Activated CD8-positive, alpha-beta memory T cell treated with anti-CD3 and anti-CD28 coated beads for 24 hours (primary cell): ENCODE measurements around the gene NF1.
"Not testable (repeated sequence)": the region's sequence is repeated elsewhere in the genome, so short reads cannot be mapped to it uniquely, and the experiment has no call there.

Experiments
- DNase-seq: peaks from one replicate; pipeline ENCODE4 v3.0.0-alpha.2; 2020

The NF1 gene

DNA sequence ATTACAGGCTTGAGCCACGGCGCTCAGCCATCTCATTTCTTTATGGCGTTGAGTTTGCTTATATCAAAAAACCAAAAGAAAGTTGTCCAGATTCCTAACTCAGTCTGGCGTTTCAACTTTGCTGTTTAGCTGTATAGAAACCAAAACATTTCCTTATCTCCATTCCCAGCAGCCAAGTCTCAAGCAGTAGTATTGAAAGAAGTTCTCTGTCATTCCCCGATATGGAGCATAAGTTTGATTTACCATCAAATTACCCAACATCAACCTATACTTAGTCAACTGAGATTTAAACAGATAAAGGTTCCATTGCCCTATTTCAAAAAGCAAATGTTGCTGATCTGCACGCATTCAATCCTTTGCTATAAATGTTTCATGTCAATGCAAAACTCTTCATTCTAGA is 269.2 kb downstream of the NF1 start:
- no peak for DNase-seq

DNA sequence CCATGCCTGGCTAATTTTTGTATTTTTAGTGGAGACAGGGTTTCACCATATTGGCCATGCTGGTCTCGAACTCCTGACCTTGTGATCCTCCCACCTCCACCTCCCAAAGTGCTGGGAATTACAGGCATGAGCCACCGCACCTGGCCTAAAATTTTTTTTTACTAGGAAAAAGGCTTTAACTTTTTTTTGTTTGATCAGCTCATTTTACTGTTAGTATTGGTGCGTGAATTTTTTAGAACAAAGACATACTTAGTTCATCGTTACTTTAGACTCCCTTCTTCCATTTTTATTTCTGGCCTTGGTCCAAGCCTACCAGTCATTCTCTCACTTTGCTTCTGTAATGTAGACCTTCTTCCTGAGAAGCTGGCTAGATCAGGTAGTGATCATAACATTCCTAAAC is 271.3 kb downstream of the NF1 start:
- DNase-seq: no peak

DNA sequence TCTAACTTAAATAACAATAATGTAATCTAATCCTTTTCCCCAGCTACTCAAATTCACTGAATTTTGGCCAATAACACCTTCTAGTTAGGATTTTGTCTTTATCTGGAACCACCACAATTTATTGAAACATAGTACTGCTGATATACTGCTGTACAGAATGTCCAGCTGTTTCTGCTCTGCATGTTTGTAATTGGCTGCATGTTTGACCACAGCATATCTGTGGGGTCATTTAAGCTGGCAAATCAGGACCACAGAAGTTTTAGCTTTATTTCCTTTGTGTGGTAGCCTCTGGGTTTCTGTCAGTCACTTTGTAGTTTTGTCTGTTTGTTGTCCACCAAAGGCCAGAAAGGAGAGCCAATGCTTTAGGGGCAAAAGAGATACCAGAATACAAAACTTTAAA is 274.5 kb downstream of the NF1 start:
- DNase-seq: no peak

- no peak for DNase-seq
Observed at GRCh38 chr17:31371511-31372097, 276.8 kb downstream of the NF1 start.

DNA sequence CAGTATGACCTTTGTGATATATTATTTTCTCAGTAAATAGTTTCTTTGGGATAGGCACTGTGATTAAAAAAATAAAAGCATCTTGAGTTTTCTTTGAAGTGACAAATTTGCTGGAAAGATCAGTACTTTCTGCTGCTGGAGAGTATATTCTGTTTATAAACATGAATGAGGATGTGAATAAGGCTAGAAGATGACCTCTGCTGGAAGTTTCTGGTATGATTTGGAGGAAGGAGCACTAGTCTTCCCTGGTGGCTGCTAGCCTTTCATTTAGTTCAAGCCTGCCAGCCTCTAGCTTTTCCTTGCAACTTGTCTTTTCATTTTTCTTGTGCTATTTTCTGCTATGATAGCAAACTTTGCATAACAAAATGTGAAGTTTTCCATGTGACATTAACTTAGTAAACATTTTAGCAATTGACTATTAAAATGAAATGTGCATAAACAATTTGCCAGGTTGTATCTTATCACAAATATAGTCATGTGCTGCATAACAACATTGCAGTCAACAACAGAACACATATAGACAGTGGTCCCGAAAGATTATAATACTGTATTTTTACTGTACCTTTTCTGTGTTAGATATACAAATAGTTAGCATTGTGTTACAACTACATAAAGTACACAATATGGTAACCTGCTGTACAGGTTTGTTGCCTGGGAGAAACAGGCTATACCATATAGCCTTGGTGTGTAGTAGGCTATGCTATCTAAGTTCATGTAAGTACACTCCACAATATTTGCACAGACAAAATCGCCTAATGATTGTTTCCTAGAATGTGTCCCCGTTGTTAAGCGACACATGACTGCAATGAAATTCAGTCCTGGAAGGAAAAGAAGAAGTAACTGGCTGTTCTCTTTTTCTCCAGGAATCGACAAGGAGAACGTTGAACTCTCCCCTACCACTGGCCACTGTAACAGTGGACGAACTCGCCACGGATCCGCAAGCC is 278.6 kb downstream of the NF1 start:
- no peak for DNase-seq

GRCh38 chr17:31374094-31374447 is 279.3 kb downstream of the NF1 start:
- DNase-seq: no peak

DNA sequence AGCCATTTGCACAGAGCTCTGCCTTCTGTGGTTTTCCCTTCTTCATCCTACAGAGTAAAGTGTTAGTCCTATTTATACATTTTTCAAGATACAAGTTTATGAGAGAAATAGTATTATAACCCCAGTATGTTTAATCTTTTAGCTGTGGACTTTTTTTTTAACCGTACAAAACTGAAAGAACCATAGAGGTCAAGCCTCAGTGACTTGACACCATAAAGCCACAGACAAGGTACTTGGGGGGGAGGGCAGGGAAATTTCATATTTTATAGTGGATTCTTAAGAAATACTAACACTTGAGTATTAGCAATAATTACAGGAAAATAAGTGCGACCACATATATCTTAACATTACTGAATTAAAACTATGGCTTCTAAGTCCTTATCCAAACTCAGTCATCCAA is 279.7 kb downstream of the NF1 start:
- DNase-seq: no peak

GRCh38 chr17:31378638-31379037 is 283.9 kb downstream of the NF1 start:
- DNase-seq: no peak

DNA sequence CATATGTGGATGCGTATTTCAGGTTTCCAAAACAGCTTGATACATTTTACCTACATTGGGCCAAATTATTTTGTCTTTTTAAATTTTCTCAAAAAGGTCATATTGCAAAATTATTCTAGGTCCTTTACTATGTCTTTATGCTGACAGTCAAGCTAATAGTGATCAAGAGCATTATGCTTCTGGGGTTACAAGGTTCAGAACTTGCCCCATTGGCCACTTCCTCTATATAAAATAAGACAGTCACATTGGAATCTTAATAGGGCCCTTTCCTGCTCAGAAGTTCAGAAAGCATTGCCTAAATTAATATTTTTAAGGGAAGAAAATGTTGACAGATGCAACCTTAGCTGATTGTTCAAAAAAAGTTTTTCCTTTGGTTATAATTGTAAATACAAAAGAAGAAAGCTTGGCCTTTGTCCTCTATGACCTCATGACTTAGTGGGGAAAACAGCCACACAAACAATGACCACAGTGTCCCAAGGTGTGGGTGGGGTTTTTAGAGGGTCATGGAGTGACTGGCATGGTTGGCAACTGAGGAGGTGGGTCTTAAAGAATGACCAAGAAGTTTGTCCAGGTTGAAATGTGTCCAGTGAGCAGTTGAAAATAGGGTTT is 284.9 kb downstream of the NF1 start:
- DNase-seq: no peak

DNA sequence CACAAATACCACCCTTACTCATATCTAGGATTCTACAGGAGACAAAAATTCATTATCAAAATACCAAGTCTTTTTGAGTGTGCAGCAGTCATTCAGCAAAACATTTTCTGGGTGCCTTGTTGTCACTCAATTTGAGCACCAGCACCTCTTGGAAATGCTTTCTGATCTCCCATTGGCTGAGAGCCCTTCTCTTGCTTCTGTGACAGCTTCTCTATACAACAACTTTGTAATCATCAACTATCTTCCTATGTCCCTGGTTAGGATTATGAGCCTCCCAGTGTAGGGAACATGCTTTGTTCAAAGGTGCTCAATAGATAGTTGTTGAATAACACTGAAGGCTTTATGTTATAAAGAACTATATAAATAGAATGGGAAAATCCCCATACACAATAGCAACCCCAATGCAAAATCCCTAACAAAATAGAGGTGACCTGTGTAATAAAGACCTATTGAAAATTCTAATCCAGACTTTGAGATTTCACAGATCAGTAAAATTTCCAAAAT is 286.4 kb downstream of the NF1 start:
- no peak for DNase-seq

DNA sequence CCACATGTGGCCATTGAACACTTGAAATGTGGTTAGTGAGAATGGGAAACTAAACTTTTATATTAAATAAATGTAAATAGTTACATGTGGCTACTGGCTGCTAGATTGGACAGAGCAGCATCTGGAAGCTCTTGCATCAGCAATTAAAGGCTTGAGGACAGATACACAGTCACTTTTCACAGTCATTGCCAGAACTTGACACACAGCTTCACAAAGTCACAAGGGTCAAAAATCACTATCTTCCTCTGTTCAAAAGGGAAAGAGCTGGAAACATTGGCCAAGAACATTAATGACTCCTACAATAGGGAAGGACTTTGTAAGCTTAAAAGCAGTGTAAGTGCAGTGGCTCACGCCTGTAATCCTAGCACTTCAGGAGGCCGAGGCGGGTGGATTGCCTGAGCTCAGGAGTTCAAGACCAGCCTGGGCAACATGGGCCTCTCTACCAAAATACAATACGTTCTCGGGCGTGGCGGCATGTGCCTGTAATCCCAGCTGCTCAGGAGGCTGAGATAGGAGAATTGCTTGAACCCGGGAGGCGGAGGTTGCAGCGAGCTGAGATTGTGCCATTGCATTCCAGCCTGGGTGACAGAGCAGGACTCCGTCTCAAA is 288.0 kb downstream of the NF1 start:
- not testable (repeated sequence) for DNase-seq

GRCh38 chr17:31383488-31383887 is 288.7 kb downstream of the NF1 start:
- DNase-seq: not testable (repeated sequence)

DNA sequence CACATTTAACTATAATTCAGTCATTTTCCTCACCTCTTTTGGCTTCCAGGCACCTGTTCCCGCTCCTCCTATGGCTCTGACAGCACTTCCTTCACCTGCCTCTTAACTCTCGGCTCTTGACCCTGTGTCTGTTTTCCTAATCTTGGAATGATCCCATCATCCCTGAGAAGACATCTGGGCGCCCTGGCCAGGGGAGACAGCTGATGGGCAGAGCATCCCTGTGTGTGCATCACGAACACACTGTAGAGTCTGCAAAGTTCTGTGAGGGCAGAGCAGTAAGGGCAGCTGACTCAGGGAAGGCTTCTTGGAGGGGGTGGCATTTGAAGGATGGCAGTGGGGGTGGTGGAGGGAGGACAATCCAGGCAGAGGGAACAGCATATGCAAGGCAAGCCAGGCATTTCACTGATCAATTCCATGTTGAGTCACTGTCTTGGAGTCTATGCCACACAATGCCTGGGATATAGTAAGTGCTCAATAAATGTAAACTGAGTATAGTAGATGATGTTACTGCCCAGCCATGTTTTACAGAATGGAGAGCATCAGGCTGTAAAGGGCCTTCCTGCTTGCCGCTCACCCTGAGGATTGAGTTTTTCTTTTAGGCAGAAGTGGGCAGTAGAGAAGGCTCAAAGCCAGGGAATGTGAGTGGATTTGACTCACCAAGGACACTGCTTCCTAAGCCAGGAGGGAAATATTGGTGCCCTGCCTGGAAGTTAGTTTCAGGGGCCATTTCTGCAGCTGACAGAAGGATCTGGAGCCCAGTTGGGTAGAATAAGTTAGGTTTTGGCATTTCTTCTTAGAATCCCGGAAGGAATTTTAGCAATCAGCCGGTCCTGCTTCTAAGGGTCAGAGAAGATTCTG is 290.9 kb downstream of the NF1 start:
- peak; percentile 38 for DNase-seq

DNA sequence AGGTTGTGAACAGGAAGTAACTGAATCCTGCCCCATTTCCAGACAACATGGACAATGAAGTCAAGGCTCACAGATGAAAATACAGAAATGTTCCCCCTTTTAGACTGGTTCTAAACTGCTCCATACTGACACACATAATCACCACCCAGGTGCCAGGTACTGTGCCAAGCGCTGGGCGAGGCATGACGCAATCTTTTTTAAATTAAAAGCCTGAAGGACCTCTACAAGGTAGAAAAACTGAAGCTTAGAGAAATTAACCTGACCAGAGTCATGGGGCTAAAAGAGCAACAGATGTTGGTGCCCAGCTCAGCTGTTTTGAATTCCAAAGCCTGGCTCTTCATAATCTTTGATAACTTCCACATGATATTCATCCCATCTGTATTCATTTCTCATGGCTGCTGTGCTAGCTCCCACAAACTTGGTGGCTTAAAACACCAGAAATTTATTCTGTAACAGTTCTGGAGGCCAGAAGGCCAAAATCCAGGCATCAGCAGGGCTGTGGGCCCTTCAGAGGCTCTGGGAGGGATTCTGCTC is 291.8 kb downstream of the NF1 start:
- peak; percentile 26 for DNase-seq

DNA sequence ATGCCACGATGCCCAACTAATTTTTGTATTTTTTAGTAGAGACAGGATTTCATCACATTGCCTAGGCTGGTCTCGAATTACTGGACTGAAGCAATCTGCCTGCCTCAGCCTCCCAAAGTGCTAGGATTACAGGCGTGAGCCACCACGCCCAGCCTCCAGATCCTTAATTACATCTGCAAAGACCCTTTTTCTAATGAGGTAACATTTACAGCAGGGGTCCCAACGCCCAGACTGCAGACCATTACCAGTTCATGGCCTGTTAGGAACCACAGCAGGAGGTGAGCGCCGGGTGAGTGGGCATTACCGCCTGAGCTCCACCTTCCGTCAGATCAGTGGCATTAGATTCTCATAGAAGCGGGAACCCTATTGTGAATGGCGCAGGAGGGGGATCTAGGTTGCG is 292.7 kb downstream of the NF1 start:
- peak; percentile 26 for DNase-seq

- peak; percentile 7 for DNase-seq
Observed at GRCh38 chr17:31388351-31388750, 293.6 kb downstream of the NF1 start.

DNA sequence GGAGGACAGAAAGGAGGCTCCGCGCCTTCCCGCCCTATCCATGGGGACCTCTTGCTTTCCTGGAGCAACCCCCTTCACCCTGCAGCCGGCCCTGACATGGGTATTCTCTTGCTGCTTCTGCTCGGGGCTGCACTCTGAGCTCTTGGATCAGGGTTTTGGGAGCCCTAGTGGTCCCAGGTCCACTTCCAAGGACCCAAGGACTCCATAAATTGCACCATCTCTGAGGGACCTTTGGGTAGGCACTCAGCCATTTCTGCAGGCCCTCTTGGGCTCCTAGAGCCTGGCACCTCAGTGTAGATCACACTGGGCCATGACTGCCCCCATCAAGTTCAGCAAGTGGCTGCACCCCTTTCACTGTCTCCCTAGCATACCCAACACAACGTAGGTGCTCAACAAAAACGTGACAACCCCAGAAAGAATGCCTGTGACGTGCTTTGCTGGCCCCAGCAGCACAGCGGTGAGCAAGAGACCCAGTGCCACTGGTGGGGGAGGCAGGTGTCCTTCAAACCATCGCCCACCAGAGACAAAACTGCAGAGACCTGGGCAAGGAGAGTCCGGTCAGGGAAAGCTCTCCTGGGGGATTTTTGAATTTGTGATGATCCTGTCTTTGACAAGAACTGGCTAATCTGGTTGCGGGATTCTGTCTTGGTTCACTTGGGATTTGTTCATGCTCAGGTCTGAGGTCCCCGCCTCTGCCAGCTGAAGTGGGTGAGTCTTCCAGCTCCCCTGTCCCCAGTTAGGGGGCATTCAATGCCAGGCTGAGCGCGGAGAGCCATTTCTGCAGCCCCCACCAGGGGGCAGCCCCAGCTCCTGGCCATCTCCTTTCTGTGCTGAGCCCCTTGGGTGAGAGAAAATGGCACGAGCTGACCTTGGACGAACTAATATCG is 294.2 kb downstream of the NF1 start:
- DNase-seq: peak; percentile 80

DNA sequence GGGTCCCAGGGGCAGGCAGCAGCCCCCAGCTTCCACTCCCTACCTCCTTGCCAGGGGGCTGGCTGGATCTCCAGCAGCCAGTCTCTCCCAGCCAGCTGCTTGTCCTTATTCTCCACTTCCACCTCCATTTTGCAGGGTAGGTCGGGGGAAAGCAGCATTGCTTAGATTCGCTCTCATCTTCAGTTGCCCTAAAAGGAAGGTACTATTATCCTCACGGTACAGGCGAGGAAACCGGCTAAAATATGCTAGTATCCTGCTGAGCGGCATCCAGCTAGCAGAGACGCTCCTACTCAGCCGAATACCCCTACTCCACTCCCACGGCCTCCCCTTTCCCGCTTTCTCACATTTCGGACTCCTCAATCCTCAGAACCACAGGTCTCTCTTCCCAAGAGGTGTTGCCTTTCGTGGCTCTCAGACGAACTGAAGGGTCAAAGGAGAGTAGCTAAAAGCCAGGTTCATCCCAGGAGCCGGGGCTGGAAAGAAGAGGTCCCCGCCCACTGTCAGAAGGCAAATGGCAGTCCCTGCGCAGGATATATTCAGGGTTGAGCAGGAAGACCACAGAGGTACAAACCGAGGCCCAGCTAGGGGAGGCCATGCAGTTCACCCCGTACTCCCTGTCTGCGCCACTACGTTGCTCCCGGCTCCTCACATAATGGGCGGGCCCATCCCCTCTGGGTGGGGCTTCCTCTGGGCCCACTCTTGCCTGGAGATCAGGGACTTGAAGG is 295.0 kb downstream of the NF1 start:
- peak; percentile 55 for DNase-seq

DNA sequence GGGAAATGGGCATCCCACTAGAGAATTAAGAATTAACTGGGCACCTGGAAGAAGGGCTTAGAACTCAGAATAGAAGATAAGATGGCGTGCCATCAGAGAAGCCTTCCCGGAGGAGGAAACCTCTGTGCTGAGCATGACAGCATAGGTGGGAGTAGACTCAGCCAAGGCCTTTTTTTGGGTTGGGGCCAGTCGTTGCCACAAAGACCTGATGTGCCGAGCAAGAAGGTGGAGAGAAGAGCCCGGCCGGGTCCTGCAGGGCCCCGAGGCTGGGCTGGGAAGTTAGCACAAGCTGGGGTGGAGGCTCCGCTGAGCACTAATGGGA is 295.6 kb downstream of the NF1 start:
- no peak for DNase-seq

- peak; percentile 60 for DNase-seq
Observed at GRCh38 chr17:31390748-31391495, 296.1 kb downstream of the NF1 start.
